Stimulated activated CD8-positive, alpha-beta memory T cell treated with anti-CD3 and anti-CD28 coated beads, Interleukin-4, amount 100 ng/mL, for 4 hours (primary cell): ENCODE measurements around the gene CPA4.
"Not testable (repeated sequence)": the region's sequence is repeated elsewhere in the genome, so short reads cannot be mapped to it uniquely, and the experiment has no call there.

Source experiments
- DNase-seq, 2 donors: peaks; one replicate each; pipeline ENCODE4 v3.0.0-alpha.2; 2020; ENCODE audit warnings: low read depth in 2 of 2, low spot score in 1 of 2

Gene CPA4

DNA sequence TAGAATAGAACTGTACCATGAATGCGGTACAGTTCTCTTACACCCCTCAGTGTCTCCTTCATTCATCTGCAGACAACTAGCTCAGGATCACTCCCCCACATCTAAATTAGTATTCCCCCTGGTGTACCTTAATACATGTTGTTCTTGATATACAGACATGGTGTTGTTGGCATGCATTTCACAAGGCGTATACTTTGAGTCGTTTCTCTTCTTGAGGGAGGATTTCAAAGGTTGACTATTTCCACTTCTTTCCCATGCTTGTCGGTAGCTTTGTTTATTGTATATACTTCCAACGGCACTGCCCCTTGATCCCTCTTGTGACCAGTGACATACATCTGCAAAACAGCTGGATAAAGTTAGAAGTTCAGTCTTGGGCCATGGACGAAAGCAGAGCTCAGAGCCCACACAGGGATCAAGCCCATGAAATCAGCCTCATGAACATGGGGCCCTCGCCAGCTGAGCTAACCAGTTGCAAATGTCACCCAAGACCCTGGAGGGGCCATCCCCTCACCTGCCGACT lies 8.6 kb downstream of the CPA4 start:
- no peak for DNase-seq

DNA sequence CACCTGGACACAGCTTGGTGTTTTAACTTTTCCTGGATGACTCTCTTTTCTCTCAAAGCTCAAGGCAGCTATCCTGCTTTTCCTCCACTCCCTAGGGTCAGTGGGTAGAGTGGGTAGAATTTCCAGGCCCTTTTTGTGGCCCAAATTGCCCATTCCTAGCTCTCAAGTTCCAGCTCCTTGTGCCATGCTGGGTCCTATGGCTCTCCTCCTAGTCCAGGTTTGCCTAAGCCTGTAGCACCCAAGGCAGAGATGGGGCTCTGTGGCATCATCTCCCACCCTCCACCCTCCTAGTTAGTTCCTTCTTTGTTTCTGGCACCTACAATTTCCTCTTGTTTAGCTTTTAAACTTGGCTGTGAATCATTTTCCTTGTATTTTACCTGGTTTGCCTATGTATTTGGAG lies 9.7 kb downstream of the CPA4 start:
- DNase-seq, result no peak

DNA sequence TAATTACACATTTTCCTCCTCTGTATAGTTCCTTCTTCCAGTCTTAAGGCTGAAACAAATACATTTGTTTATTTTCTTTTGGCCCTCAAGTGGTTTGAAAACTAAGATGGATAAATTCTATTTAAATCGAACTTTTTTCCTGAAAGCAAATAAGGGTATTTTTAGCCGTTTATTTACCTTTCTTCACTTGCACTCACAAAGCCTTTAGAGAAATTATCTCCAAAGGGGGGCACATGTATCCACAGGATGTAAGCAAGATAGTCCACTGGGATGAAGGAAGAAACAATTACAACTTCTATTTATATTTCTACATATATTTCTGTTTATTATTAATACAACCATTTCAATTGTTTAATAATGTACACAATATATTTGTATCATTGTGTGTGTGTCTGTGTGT lies 10.2 kb downstream of the CPA4 start:
- DNase-seq, result no peak

- DNase-seq, result no peak
These were observed 10.6 kb downstream of the CPA4 start for GRCh38 chr7:130303551-130303950.

- DNase-seq, result no peak
These were observed 11.0 kb downstream of the CPA4 start for GRCh38 chr7:130303982-130304381.

- no peak for DNase-seq
These were observed 11.9 kb downstream of the CPA4 start for GRCh38 chr7:130304878-130305277.

- no peak for DNase-seq
These were observed 12.6 kb downstream of the CPA4 start for GRCh38 chr7:130305433-130306042.

DNA sequence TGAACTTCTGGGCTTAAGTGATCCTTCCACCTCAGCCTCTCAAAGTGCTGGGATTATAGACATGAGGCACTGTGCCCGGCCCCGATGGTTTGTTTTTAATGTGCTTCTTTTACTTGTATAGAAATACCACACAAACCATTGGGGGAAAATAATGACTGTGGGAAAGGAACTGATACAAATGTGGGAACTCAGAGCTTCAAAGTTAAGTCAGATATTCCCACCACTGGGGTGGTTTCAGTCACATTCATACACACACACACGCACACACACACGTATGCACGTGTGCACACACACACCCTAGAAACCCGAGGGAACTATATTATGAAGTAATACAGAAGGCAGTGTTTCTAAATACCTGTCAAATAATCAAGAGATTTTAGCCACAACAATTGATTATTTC lies 17.0 kb downstream of the CPA4 start:
- DNase-seq, result no peak

DNA sequence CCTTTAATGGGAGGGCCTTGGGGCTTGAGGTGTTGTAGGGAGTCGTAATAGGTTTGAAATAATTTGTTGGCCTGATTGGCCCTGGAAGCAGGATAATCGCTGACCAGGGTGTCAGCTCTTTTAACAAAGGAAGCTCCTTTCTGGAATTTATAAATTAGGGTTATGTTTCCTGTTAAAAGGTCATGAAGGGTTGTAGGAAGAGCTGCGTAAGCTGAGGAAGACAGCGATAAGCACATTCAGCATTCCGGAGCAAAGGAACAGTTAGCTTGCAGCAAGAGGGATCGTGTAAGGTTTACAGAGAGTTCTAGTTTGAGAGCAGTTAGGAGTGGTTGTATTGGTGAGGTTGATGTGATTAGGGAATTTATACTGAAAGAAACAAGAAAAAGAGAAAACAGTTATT lies 21.3 kb downstream of the CPA4 start:
- no peak for DNase-seq

DNA sequence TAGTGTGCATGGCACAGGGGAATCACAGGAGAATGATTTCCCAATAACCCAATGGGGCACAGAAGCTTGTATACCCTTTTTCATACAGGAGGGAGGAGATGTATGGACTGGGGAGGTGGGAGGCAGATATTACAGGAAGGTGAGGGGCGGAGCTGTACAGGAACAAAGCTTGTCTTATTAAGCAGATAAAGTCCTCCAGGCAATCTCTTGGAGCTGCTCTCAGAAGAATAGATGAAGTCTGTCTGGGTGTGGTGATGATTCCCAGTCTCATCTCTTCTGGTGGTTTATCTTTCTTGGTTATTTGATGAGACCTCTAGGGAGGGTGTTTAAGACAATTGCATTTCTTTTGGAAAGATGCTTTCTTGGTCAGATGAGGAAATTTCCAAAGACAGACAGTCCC lies 26.6 kb downstream of the CPA4 start:
- no peak for DNase-seq

DNA sequence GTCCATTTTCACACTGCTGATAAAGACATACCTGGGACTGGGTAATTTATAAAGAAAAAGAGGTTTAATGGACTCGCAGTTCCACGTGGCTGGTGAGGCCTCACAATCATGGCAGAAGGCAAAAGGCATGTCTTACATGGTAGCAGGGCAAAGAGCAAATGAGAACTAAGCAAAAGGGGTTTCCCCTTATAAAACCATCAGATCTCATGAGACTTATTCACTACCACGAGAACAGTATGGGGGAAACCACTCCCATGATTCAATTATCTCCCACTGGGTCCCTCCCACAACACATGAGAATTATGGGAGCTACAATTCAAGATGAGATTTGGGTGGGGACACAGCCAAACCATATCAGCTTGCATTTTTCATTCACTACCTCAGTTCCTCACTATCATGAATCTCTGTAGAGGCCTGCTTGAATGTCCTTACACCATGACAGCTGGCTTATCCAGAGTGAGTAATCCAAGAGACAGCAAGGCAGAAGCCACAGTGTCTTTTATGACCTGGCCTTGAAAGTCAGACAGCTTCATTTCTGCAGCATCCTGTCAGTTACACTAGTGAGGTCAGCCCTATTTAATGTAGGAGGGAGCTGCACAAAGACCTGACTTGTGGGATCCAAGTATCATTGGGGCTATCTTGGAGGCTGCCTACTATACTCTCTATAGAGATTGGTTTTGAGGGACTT lies 28.7 kb downstream of the CPA4 start:
- DNase-seq, result not testable (repeated sequence)

DNA sequence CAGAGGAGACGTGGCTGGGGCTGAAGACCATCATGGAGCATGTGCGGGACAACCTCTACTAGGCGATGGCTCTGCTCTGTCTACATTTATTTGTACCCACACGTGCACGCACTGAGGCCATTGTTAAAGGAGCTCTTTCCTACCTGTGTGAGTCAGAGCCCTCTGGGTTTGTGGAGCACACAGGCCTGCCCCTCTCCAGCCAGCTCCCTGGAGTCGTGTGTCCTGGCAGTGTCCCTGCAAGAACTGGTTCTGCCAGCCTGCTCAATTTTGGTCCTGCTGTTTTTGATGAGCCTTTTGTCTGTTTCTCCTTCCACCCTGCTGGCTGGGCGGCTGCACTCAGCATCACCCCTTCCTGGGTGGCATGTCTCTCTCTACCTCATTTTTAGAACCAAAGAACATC lies 29.7 kb downstream of the CPA4 start:
- DNase-seq, result no peak

DNA sequence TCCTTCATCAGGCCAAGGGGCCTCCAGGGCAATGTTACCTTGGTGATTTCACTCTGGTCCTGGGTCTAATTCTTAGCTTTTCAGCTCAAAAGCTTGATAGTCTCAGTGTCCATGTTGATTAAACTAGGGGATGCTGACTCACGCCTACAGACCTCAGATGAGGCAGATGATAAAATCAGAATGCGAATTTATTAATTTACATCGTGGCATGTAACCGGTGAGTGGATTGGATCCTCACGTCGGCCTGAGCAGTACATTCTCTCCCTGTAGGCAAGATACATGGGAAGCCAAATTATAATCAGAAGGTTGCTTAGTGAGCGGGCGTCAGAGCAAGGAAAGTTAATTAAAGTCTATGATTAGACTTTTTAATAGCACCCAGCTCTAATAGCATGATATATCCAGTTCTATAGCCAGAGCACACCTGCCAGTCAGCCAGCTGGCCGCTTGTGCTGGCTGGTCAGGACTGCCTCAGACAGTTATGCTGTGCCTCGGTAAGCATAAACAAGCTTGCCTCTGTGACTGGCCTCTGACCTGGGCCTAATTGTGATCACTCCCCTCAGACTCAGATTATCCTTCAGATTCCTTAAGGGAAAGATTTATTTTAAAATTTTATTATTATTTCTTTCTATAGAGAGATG lies 31.5 kb downstream of the CPA4 start:
- no peak for DNase-seq

- no peak for DNase-seq
These were observed 36.7 kb downstream of the CPA4 start for GRCh38 chr7:130329681-130330080.

- no peak for DNase-seq
These were observed 39.5 kb downstream of the CPA4 start for GRCh38 chr7:130332259-130333053.

DNA sequence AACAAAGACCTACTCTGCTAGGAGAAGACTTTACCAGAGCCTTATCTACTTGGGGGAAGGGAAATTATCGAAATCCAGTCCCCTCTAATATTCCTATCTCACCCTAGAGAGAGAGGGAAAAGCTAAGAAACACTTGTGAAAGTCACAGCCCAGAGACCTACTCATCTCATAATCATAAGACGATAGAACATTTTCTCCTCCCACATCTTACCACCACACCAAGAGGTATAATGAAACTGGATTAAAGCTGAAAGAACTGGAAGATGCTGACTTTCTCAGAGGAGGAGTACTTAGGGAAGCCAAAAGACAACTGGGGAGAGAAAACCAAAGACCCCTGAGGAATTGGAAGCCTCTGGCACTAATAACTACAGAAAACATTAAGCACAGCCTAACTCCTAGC lies 40.9 kb downstream of the CPA4 start:
- no peak for DNase-seq

DNA sequence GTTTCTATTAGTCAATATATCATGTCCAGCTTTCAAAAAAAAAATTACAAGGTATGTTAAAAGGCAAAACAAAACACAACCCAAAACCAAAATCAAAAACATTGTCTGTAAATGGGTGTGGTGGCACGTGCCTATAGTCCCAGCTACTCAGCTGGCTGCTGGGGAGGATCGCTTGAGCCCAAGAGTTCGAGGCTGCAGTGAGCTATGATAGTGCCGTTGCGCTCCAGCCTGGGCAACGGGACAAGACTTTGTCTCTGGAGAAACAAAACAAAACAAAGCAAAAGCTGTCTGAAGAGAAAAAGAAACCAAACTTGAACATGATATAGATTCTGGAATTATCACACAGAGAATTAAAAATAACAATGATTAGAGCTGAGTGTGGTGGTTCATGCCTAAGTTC lies 41.3 kb downstream of the CPA4 start:
- no peak for DNase-seq

DNA sequence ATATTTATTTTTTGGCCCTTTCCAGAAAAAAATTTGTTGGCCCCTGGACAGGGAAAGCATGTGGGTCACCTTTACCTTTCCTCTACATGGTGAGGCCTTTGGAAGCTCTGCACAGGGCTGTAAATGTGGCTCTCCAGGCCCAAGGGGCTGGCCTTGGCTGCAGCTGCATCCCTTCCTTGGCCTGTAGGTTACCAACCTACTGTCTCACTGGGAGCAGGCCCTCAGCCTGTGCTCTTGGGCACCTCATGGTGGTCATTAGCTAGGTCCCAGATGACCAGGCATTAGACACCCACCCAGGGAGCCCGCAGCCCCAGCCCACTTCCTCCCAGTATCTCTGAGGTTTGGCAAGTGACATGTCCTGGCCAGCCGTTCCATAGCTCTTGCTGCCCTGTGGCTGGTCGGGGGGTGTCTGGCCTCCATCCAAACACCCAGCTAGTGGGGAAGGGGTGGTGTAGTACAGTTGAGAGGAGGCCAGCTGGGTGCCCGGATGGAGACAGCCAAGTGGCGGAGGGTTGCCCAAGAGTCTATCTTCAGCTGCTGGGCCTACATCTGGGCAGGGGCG lies 44.5 kb downstream of the CPA4 start:
- DNase-seq, result no peak

GRCh38 chr7:130338233-130338632 lies 45.3 kb downstream of the CPA4 start:
- no peak for DNase-seq

- no peak for DNase-seq
These were observed 48.9 kb downstream of the CPA4 start for GRCh38 chr7:130341882-130342281.

- DNase-seq, result no peak
These were observed 49.9 kb downstream of the CPA4 start for GRCh38 chr7:130342701-130343380.
